ENCODE measurements around the gene SPRYD3.
"Not testable (repeated sequence)": the region's sequence is repeated elsewhere in the genome, so short reads cannot be mapped to it uniquely, and the experiment has no call there.

SPRYD3 gene

GRCh38 chr12:53049571-53050318 is 29.4 kb downstream of the SPRYD3 start, which contains the start of gene TNS2:
Gene TNS2 (plus strand): TSS chr12:53050065. CDS start chr12:53050186, 121 bp downstream.
- no peak for DNase-seq

- DNase-seq, result no peak
Observed at GRCh38 chr12:53048780-53049401, 30.3 kb downstream of the SPRYD3 start.

- DNase-seq, result no peak
Observed at GRCh38 chr12:53048033-53048779, 31.0 kb downstream of the SPRYD3 start.

GRCh38 chr12:53047221-53048032 is 31.8 kb downstream of the SPRYD3 start:
- peak; percentile 65 for DNase-seq

GRCh38 chr12:53046655-53047220 is 32.5 kb downstream of the SPRYD3 start:
- DNase-seq, result no peak

- DNase-seq, result no peak
Observed at GRCh38 chr12:53045696-53046045, 33.5 kb downstream of the SPRYD3 start.

GRCh38 chr12:53044896-53045695 is 34.1 kb downstream of the SPRYD3 start:
- DNase-seq, result no peak

- DNase-seq, result no peak
Observed at GRCh38 chr12:53044052-53044581, 35.1 kb downstream of the SPRYD3 start.

- no peak for DNase-seq
Observed at GRCh38 chr12:53042607-53043454, 36.4 kb downstream of the SPRYD3 start.

- no peak for DNase-seq
Observed at GRCh38 chr12:53039851-53040250, 39.3 kb downstream of the SPRYD3 start.

GRCh38 chr12:53036802-53037201 is 42.4 kb downstream of the SPRYD3 start:
- DNase-seq, result no peak

GRCh38 chr12:53034459-53034858 is 44.7 kb downstream of the SPRYD3 start:
- no peak for DNase-seq

GRCh38 chr12:53033832-53034231 is 45.4 kb downstream of the SPRYD3 start:
- not testable (repeated sequence) for DNase-seq

GRCh38 chr12:53031616-53032015 is 47.6 kb downstream of the SPRYD3 start:
- DNase-seq, result no peak

GRCh38 chr12:53027014-53027413 is 52.2 kb downstream of the SPRYD3 start:
- not testable (repeated sequence) for DNase-seq

- DNase-seq, result no peak
Observed at GRCh38 chr12:53025250-53025649, 53.9 kb downstream of the SPRYD3 start.

- DNase-seq, result no peak
Observed at GRCh38 chr12:53014709-53015108, 64.5 kb downstream of the SPRYD3 start.
